GM18907 (cell line): ENCODE results near the gene ZBTB37.
A peak's percentile ranks its signal among the peaks of the same experiment; 100 is the strongest.
"Not testable (repeated sequence)": the region's sequence is repeated elsewhere in the genome, so short reads cannot be mapped to it uniquely, and the experiment has no call there.

Experiments
- ATAC-seq: cut with Tn5 transposase; IDR thresholded peaks from one replicate; pipeline ENCODE4 v1.9.1; 2021; ENCODE audit warnings: mild to moderate bottlenecking, moderate library complexity; ENCODE audit not compliant: unreplicated experiment

Gene ZBTB37

DNA sequence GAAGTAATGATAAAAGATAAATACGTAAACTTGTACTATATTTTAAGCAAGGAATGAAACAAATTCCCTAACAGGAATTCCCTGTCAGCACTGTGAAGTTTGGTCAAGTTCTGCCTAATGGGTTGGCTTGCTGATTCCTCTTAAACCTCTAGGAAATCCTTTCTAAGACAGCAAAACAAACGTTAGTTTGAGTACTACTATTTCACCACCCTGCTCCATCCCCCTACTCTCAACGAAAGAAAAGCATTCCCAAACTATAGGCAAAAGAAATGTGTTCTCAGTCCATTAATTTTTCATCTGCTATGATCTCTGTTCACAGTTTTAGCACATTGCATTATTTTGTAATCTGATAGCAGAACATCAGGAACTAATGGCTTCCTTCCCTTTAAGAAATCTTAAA lies 32.8 kb downstream of the ZBTB37 start:
- ATAC-seq, result no peak

- ATAC-seq, result no peak
Measured at GRCh38 chr1:173903827-173904531, 35.8 kb downstream of the ZBTB37 start.

GRCh38 chr1:173913111-173913510 lies 44.9 kb downstream of the ZBTB37 start:
- no peak for ATAC-seq

GRCh38 chr1:173914366-173914871 lies 46.2 kb downstream of the ZBTB37 start:
- no peak for ATAC-seq

DNA sequence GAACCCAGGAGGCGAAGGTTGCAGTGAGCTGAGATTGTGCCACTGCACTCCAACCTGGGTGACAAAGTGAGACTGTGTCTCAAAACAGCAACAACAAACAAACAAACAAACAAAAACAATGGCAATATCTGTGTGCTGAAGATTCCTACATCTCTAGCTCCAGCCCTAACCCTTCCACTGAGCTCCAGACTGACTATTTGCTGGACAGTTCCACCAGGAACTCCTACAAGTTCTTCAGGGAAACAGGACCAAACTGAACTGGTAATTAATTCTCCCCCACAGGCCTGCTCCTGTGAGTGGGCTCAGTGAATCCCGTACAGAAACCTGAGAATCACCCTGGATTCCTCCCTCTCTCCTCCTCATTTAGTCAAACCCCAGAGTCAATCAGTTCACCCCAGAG lies 47.4 kb downstream of the ZBTB37 start:
- no peak for ATAC-seq

DNA sequence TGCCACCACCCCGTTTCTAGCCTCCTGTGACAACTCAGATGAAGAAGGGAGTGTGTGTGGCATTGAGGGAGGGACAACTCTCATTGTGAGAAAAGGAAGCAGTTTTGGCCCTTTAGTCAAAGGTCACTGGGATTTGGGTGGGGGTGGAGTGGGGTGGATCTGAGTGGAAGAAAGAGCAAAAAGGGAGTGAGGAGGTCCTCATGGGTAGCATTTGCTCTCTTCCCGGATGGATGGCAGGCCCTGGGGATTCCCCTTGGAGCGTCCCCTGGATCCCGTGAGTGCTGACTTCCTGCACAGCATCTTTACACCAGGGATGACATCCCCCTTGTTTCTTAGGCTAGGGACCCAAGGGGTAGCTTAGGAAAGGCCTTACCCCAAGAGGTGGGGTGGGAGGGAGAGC lies 48.5 kb downstream of the ZBTB37 start:
- ATAC-seq, result no peak

GRCh38 chr1:173917149-173917548 lies 49.0 kb downstream of the ZBTB37 start, which contains the start of gene SERPINC1:
Gene SERPINC1 (minus strand): TSS chr1:173917327. CDS start chr1:173917259, 68 bp downstream.
- no peak for ATAC-seq

GRCh38 chr1:173917635-173918493 lies 49.7 kb downstream of the ZBTB37 start:
- no peak for ATAC-seq

- no peak for ATAC-seq
Measured at GRCh38 chr1:173920861-173921260, 52.7 kb downstream of the ZBTB37 start.

DNA sequence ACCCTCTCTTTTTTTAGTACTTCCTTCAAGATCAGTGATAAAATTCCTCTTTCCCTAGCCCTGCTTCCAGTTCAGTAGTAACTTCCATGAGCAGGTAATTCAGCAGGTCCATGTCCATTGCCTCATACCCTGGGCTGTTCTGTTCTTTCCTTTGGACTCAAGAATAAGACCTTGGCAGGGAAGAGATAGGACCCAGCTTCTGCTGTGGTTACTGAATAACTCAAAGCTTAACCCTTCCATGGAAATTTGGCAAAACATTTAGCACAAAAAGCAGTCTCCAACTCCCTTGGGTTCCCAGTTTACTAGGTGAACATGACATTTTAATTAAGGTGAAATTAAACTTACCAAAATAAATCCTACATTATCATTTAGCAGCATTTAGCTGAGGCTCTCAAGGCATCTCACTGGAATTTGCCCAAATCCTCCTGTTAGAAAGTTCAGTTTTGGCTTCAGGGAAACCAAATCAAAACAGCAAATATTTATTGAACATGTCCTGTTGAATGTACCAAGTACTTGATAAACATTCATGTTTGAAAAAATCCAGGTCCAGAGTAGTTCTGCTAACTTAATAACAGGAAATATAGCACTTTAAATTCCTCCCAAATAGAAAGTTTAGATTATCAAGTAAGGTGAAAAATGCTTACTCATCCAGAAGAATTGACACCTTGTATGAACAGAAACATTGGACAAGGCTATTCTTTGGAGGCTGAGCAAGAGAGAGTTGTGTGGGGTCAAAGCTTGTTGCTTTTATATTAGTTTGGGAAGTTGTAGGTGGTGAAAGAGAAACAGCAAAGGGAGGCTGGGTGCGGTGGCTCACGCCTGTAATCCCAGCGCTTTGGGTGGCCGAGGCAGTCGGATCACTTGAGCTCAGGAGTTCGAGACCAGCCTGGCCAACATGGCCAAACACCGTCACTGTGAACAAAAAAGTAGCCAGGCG lies 57.4 kb downstream of the ZBTB37 start:
- ATAC-seq, result no peak

DNA sequence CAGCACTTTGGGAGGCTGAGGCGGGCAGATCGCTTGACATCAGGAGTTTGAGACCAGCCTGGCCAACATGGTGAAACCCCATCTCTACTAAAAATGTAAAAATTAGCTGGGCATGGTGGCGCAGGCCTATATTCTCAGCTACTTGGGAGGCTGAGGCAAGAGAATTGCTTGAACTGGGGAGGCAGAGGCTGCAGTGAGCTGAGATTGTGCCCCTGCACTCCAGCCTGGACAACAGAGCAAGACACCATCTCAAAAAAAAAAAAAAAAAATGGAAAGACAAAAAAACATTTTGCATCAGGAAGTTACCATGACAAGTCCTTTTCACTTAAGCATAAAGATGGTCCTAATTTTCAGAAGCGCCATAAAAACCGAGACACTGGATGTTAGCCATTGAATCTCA lies 62.4 kb downstream of the ZBTB37 start:
- ATAC-seq, result not testable (repeated sequence)

GRCh38 chr1:173934440-173934839 lies 66.3 kb downstream of the ZBTB37 start:
- ATAC-seq, result no peak

DNA sequence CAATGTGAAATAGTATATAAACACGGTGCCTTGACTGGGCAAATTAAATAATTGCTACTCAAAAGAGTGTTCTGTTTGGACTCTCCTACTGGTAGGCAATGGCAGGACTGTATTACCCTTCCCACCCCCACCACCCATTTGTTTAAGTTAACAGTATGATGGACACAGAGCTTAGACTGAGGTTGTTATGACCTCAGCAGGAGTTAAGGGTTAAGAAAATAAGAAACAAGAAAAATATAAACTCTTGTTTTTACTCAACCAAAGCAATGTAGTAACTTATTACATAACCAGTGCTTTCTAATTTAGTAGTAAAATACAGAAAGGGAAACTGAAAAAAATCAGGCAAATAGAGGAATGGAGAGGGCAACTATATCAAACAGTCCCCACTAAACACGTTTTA lies 68.9 kb downstream of the ZBTB37 start:
- peak; percentile 52 for ATAC-seq

DNA sequence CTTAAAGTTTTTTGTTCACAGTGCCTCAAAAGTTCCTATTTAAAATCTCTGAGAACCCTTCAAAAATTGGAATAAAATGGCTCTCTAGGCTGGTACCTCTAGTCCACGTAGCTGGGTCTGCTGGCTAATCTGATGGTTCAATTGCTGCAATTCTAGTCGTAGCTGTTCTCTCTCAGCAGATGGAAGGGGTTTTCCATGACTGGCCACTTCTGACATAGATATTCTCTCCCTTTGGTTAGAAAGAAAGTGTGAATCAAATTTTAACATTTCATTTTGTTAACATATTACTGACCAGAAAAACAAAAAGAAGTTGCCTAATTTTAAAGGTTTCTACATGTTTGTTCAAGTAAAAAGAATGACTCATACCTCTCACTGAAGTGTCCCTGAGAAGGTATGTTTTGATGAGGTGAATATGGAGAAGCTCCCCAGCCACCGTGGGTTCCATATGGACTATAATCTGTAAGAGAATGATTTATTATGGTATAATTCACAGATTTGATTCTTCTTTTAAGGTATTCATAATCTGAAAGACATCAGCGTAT lies 78.3 kb downstream of the ZBTB37 start:
- ATAC-seq, result no peak

DNA sequence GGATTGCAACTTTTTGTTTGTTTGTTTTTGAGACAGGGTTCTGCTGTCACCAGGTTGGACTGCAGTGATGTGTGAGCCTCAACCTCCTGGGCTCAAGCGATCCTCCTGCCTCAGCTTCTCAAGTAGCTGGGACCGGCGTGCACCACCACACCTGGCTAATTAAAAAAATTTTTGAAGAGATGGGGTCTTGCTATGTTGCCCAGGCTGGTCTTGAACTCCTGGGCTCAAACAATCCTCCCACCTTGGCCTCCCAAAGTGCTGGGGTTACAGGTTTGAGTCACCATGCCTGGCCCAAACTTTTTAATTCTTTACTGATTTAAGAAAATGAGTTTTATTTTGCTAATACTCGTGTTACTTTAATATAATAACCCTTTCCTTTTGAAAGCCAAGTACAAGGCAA lies 80.4 kb downstream of the ZBTB37 start:
- no peak for ATAC-seq
